Smooth muscle cell (in vitro differentiated cells): ENCODE measurements around the gene FXYD5. TPM values are rescaled to one million over a fixed set of nuclear protein-coding genes. Genes with fewer than 3 reads are reported as not detected.

Experiments
- DNase-seq: peaks from one replicate; lab custom pipeline; 2025; ENCODE audit not compliant: unreplicated experiment; lab: John Stamatoyannopoulos, UW
- H2AFZ ChIP-seq: fragments of 200-600 bp; sonication (generic); 2 replicates; pipeline ENCODE4 v1.6.0; 2016; ENCODE audit warnings: antibody characterized with exemption, low read depth, mild to moderate bottlenecking
- H3F3A ChIP-seq: fragments of 200-600 bp; sonication (generic); 2 replicates; pipeline ENCODE4 v1.6.0; 2017; ENCODE audit warnings: antibody characterized with exemption, low read depth
- H3K27ac ChIP-seq: fragments of 200-600 bp; sonication (generic); 2 replicates; pipeline ENCODE4 v1.5.1; 2016; ENCODE audit warnings: low read depth, mild to moderate bottlenecking
- H3K27me3 ChIP-seq: fragments of 200-600 bp; sonication (generic); 2 replicates; pipeline ENCODE4 v1.6.1; 2016; ENCODE audit warnings: low read depth, mild to moderate bottlenecking
- H3K36me3 ChIP-seq: fragments of 200-600 bp; sonication (generic); 2 replicates; pipeline ENCODE4 v1.5.1; 2016; ENCODE audit warnings: low read depth
- H3K4me1 ChIP-seq: fragments of 200-600 bp; sonication (generic); 2 replicates; pipeline ENCODE4 v1.5.1; 2016; ENCODE audit warnings: low read depth
- H3K4me2 ChIP-seq: fragments of 200-600 bp; sonication (generic); 2 replicates; pipeline ENCODE4 v1.6.0; 2016; ENCODE audit warnings: mild to moderate bottlenecking
- H3K4me3 ChIP-seq: fragments of 200-600 bp; sonication (generic); 2 replicates; pipeline ENCODE4 v1.5.1; 2016; ENCODE audit warnings: mild to moderate bottlenecking
- H3K79me2 ChIP-seq: fragments of 200-600 bp; sonication (generic); 2 replicates; pipeline ENCODE4 v1.6.0; 2016; ENCODE audit warnings: low read depth, mild to moderate bottlenecking
- H3K9ac ChIP-seq: fragments of 200-600 bp; sonication (generic); 2 replicates; pipeline ENCODE4 v1.6.0; 2016; ENCODE audit warnings: low read depth
- H3K9me3 ChIP-seq: fragments of 200-600 bp; sonication (generic); replicated peaks from 2 replicates; pipeline ENCODE4 v1.5.1; 2016; ENCODE audit warnings: low read depth
- H4K20me1 ChIP-seq: fragments of 200-600 bp; sonication (generic); 2 replicates; pipeline ENCODE4 v1.6.0; 2016; ENCODE audit warnings: low read depth
- CTCF ChIP-seq: fragments of 200-600 bp; sonication (generic); IDR thresholded peaks from 2 replicates; pipeline ENCODE4 v1.5.1; 2017; ENCODE audit warnings: borderline replicate concordance, mild to moderate bottlenecking, antibody characterized with exemption; ENCODE audit not compliant: insufficient read depth, poor library complexity, severe bottlenecking
- WGBS: methylation state at CpG from one replicate; pipeline ENCODE4 v1.1.7; 2016; ENCODE audit warnings: low lambda C conversion rate; 5-methylcytosine and 5-hydroxymethylcytosine counted together
- polyA plus RNA-seq: library from polyadenylated mRNA; unstranded; fragments of >200 nt; fragmentation: Nextera tagmentation; extraction: Ambion mirVana; gene quantifications from 2 replicates; pipeline ENCODE4 v1.2.1, GENCODE V29; 2016
- total RNA-seq: library from RNA; depleted of rRNA; stranded (reverse); fragments of >200 nt; gene quantifications from 2 replicates; pipeline ENCODE4 v1.2.3, GENCODE V29; 2014

FXYD5 gene
- total and polyA plus RNA-seq, 2 experiments from 2014 or later = 133 to 205 TPM

- no peaks in the 10 kb centered on the region for H3K9me3 ChIP-seq
- H3F3A ChIP-seq = no peaks in the 10 kb centered on the region
- no peaks in the 10 kb centered on the region for H4K20me1 ChIP-seq
- H3K4me2 ChIP-seq = no peak overlapping the region
- H3K36me3 ChIP-seq = no peaks in the 10 kb centered on the region
- no peaks in the 10 kb centered on the region for H3K4me1 ChIP-seq
- H3K79me2 ChIP-seq = no peaks in the 10 kb centered on the region
- no peak overlapping the region for H3K9ac ChIP-seq
- WGBS = 83% methylated on average over 21 of the region's 21 CpGs
- H2AFZ ChIP-seq = no peak overlapping the region
- no peak for TF ChIP-seq CTCF
- no peaks in the 10 kb centered on the region for H3K27me3 ChIP-seq
- no peak for DNase-seq
- H3K27ac ChIP-seq = no peak overlapping the region
- H3K4me3 ChIP-seq = no peak overlapping the region
Measured at GRCh38 chr19:35213663-35214632, 59.4 kb downstream of the FXYD5 start.

GRCh38 chr19:35214766-35215422 lies 60.4 kb downstream of the FXYD5 start:
- no peak overlapping the region for H3K9ac ChIP-seq
- H3K4me1 ChIP-seq = no peaks in the 10 kb centered on the region
- H3F3A ChIP-seq = no peaks in the 10 kb centered on the region
- no peak overlapping the region for H3K4me2 ChIP-seq
- H3K9me3 ChIP-seq = no peaks in the 10 kb centered on the region
- no peak for DNase-seq
- 78% methylated on average over 7 of the region's 7 CpGs for WGBS
- H4K20me1 ChIP-seq = no peaks in the 10 kb centered on the region
- no peak for TF ChIP-seq CTCF
- H3K27me3 ChIP-seq = no peaks in the 10 kb centered on the region
- H2AFZ ChIP-seq = no peak overlapping the region
- no peaks in the 10 kb centered on the region for H3K79me2 ChIP-seq
- H3K36me3 ChIP-seq = no peaks in the 10 kb centered on the region
- no peak overlapping the region for H3K4me3 ChIP-seq
- no peak overlapping the region for H3K27ac ChIP-seq

- H3K4me1 ChIP-seq = no peaks in the 10 kb centered on the region
- no peaks in the 10 kb centered on the region for H3K9me3 ChIP-seq
- no peaks in the 10 kb centered on the region for H3K79me2 ChIP-seq
- no peak overlapping the region for H3K9ac ChIP-seq
- no peak overlapping the region for H3K27ac ChIP-seq
- H4K20me1 ChIP-seq = no peaks in the 10 kb centered on the region
- no peak overlapping the region for H3K4me3 ChIP-seq
- no peaks in the 10 kb centered on the region for H3K27me3 ChIP-seq
- TF ChIP-seq CTCF = no peak
- no peaks in the 10 kb centered on the region for H3K36me3 ChIP-seq
- no peak overlapping the region for H3K4me2 ChIP-seq
- H2AFZ ChIP-seq = no peak overlapping the region
- no peak for DNase-seq
- WGBS = 83% methylated on average over 8 of the region's 8 CpGs
- H3F3A ChIP-seq = no peaks in the 10 kb centered on the region
Measured at GRCh38 chr19:35216016-35216832, 61.7 kb downstream of the FXYD5 start.
